GM21786 (cell line): ENCODE data around the gene EYA2.

Experiments
- ATAC-seq: cut with Tn5 transposase; IDR thresholded peaks from one replicate; pipeline ENCODE4 v1.9.1; 2021; ENCODE audit not compliant: unreplicated experiment

The EYA2 gene

GRCh38 chr20:47127546-47127945 is 232.9 kb downstream of the EYA2 start:
- no peak for ATAC-seq

DNA sequence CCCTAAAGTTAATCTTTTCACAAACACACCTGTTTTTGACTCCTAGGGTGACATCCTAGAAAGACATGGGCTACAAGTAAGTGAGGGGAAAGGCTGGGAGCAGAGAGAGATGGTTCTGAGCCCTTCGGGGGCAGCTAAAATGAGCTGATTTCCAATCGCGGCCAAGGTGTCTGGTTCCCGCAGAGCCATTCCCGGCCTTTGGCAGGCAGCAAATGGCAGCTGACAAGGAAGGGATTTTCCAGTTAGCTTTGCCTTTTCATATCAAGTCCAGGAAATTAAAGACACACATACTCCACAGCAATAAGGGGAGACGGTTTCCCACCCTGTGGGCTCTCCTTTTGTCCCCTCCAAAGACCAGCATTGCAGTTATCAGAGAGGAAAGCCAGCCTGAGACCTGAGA is 233.4 kb downstream of the EYA2 start:
- no peak for ATAC-seq

DNA sequence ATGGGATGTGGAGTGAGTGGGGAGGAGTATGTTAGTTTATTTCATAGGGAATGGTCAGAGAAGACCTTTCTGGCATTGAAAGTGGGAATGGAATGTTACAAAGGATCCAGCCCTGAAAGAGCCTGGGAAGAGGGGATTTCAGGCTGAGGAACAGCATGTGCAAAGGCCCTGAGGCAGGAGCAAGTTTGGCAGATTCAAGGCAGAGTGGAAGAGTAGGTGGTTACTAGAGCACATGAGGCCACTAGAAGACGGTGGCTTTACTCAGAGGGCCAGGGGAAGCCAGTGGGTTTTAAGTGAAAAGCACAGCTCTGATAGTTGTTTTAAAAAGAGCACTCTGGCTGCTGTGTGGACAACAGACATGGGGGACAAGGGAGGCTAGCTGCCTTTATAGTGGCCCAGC is 234.7 kb downstream of the EYA2 start:
- ATAC-seq: no peak

DNA sequence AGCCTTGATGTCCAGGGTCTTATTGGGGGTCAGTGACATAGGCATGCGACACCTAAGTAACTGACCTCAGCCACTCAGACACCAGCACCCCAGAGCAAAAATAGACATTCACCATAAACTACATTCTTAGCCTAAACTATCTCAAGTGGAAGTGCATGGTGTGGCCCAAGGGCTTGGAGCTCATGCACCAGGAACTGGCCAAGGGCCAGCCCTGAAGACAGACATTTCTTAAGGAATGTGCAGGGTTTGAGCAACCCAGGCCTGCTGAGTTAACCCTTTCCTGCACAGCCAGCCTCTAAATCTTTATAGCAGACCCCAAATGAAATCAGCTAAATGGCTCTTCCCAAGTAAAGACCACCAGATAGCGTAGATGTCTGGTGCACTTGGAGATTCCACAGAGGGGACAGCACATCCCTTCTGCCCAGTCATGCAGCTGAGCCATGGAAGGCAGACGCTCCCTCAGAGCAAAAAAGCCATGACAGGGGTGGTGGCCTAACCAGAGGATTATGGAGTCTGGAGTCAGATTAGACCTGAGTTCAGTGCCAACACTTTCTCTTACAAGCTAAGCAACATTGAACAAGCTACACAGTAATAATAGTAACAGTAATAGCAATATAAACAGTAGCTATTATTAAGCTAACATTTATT is 239.3 kb downstream of the EYA2 start:
- ATAC-seq: no peak

GRCh38 chr20:47136782-47137181 is 242.1 kb downstream of the EYA2 start:
- ATAC-seq: no peak

- no peak for ATAC-seq
These were observed 242.7 kb downstream of the EYA2 start for GRCh38 chr20:47137231-47137870.

DNA sequence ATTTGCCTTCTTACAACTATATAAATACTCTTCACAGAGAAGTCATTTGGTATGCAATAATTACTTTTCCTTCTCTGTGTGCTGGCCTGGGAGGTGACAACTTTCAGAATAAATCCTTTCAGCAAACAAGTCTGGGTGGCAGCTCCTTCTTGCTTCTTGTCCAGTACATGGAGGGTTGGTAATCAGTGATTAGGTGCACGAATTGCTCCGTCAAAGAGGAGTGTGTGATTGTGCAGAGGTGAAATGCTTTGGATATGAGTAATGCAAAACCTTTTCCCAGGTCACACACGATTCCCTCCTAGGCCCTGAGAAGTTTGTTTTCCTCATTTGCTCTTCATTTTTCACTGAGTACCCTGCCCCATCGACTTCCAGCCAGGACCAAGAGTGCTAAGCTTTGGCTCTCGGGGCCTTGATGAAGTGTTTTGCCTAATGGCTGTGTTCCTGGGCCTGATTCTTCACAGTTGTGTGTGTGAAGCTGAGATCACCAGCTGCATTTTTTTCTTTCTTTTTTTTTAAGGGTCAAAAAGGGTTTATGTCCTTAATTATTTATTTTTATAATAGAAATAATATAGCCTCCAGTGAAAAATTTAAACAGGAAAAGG is 245.4 kb downstream of the EYA2 start:
- ATAC-seq: no peak

GRCh38 chr20:47141350-47141921 is 246.8 kb downstream of the EYA2 start:
- ATAC-seq: no peak

- ATAC-seq: no peak
These were observed 247.5 kb downstream of the EYA2 start for GRCh38 chr20:47141941-47142773.

GRCh38 chr20:47142774-47143170 is 248.1 kb downstream of the EYA2 start:
- ATAC-seq: no peak

DNA sequence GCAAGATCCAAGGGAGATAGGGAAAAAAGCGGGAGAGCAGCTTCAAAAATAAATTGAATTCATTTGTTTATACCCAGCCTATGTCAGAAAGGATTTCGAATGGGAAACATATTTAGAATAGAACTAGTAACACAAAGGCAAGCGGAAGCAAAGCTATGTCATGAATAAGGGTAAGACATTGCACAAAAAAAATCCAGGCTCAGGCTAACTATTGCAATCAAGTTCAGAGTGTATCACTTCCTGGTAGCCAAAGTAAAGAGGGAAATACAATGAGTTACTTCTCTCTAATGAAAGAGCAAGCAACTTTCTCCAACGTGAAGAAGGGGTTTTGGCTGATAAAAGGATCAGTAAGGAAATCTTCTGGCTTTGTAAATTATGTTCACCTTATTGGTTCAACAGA is 249.0 kb downstream of the EYA2 start:
- ATAC-seq: no peak

DNA sequence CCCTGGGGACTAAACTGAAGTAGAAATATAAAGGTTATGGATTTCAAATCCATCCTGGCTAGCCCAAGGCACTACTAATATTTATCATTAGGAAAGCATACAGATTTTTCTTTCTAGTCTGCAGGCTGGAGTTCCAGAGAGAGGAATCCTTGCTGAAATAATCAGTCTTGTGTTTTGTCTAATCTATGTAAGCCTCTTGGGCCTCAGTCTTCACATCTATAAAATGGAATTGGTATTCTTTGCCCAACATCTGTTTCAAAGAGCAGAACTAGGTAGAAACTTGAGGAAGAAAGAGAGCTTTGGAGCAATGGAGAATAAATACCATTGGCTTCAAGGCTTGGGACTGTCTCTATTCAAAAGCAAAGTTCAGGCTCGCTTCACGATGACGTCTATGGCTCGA is 249.8 kb downstream of the EYA2 start:
- ATAC-seq: no peak

- no peak for ATAC-seq
These were observed 252.0 kb downstream of the EYA2 start for GRCh38 chr20:47146686-47147085.

DNA sequence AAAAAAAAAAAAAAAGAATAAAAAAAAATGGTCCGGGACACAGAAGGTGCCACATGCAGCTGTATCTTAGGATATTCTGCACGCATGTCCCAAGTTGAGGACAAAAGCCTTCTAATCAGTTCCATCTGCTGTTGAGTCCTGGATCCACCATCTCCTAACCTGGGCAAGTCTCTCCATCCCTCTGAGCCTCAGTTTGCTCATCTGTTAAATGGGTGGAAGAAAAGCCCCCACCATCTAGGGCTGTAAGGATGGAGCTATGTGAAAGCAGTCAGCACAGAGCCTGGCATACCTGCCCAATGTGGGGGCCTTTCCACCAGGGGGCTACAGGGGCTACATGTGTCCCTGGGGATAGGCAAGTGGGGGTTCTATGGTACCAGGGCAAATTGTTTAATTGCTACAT is 253.4 kb downstream of the EYA2 start:
- ATAC-seq: no peak

GRCh38 chr20:47149939-47150338 is 255.3 kb downstream of the EYA2 start:
- ATAC-seq: no peak

- ATAC-seq: no peak
These were observed 255.9 kb downstream of the EYA2 start for GRCh38 chr20:47150403-47151152.

- no peak for ATAC-seq
These were observed 257.4 kb downstream of the EYA2 start for GRCh38 chr20:47152068-47152467.

DNA sequence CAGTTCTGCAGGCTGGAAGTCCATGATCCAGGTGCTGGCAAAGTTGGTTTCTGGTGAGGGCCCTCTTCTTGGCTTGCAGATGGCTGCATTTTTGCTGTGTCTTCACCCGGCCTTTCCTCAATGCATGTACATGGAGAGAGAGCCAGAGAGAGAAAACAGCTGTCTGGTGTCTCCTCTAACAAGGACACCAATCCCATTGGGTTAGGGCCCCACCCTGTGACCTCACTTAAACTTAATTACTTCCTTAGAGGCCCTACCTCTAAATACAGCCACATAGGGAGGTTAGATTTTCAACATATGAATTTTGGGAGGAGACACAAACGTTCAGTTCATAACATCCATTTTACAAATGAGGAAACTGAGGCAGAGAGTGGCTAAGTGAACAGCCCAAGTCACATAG is 259.4 kb downstream of the EYA2 start:
- ATAC-seq: no peak

GRCh38 chr20:47156301-47157137 is 261.9 kb downstream of the EYA2 start:
- ATAC-seq: no peak

DNA sequence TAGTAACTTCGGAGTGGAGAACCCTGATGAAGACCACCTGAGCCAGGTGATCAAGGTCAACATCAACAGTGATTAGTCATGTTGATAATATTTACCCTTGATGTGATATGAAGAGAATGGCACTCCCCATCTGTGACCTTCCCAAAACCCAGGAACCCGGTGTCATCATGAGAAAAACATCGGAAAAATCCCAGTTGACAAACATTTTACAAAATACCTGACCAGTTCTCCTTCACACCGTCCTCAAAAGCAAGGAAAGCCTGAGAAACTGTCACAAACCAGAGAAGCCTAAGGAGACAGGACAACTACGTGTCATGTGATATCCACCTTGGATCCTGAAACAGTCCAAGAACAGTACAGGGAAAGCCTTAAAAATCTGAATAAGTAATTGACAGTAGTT is 264.5 kb downstream of the EYA2 start:
- no peak for ATAC-seq
